OCI-LY7 (cell line): ENCODE data around the gene DESI1. TPM values are rescaled to one million over a fixed set of nuclear protein-coding genes. Genes with fewer than 3 reads are reported as not detected.

ENCODE experiments used
- BruUV-seq: library from RNA; stranded (reverse); fragments of 400-500 nt; replicated peaks from 2 replicates; lab custom pipeline; 2021; lab: Mats Ljungman, UMichigan
- CTCF ChIA-PET: fragments of 300-600 bp; sonication (Branson Sonifier 250); formaldehyde crosslinking; loops from one replicate; lab custom pipeline; 2022; ENCODE audit warnings: antibody characterized with exemption; ENCODE audit not compliant: unreplicated experiment; lab: Charles Lee
- POLR2A ChIA-PET: fragments of 300-600 bp; sonication (Branson Sonifier 250); formaldehyde crosslinking; loops from one replicate; lab custom pipeline; 2022; ENCODE audit warnings: antibody characterized with exemption; lab: Charles Lee
- DNase-seq: peaks from one replicate; pipeline ENCODE4 v3.0.0-alpha.2; 2015; ENCODE audit warnings: low spot score
- H2AFZ ChIP-seq: fragments of 200-600 bp; sonication (generic), shearing (Covaris generic); 2 replicates; pipeline ENCODE4 v1.6.1; 2014; ENCODE audit warnings: mild to moderate bottlenecking, antibody characterized with exemption, low read length, moderate library complexity
- H3K27ac ChIP-seq: fragments of 200-600 bp; sonication (generic); 2 replicates; pipeline ENCODE4 v1.5.1; 2014; ENCODE audit warnings: mixed run types, low read depth, mild to moderate bottlenecking, moderate library complexity, low read length, inconsistent platforms; ENCODE audit not compliant: poor library complexity, severe bottlenecking
- H3K36me3 ChIP-seq: fragments of 200-600 bp; sonication (generic); 2 replicates; pipeline ENCODE4 v1.6.1; 2014; ENCODE audit warnings: mild to moderate bottlenecking, antibody characterized with exemption, low read length, moderate library complexity, mixed read lengths; ENCODE audit not compliant: insufficient read depth
- H3K4me1 ChIP-seq: fragments of 200-600 bp; sonication (generic); 2 replicates; pipeline ENCODE4 v1.5.1; 2014; ENCODE audit warnings: mild to moderate bottlenecking, low read length; ENCODE audit not compliant: insufficient read depth, poor library complexity, severe bottlenecking
- H3K4me2 ChIP-seq: fragments of 200-600 bp; sonication (generic); 2 replicates; pipeline ENCODE4 v1.6.1; 2014; ENCODE audit warnings: mild to moderate bottlenecking, low read length
- H3K4me3 ChIP-seq: fragments of 200-600 bp; sonication (generic); 2 replicates; pipeline ENCODE4 v1.5.1; 2014; ENCODE audit warnings: mild to moderate bottlenecking, low read depth, low read length; ENCODE audit not compliant: poor library complexity, severe bottlenecking
- H3K79me2 ChIP-seq: fragments of 200-600 bp; sonication (generic); 2 replicates; pipeline ENCODE4 v1.6.1; 2016; ENCODE audit warnings: low read depth, mild to moderate bottlenecking, low read length, moderate library complexity, mixed read lengths; ENCODE audit not compliant: insufficient read depth
- H3K9me2 ChIP-seq: fragments of 200-600 bp; sonication (generic); 2 replicates; pipeline ENCODE4 v1.6.1; 2016; ENCODE audit warnings: mild to moderate bottlenecking, low read length, mixed read lengths; ENCODE audit not compliant: insufficient read depth
- H3K9me3 ChIP-seq: fragments of 200-600 bp; sonication (generic); 2 replicates; pipeline ENCODE4 v1.6.1; 2014; ENCODE audit warnings: mild to moderate bottlenecking, mixed run types, low read length, mixed read lengths
- H4K20me1 ChIP-seq: fragments of 200-600 bp; sonication (generic); 2 replicates; pipeline ENCODE4 v1.6.1; 2014; ENCODE audit warnings: mild to moderate bottlenecking, antibody characterized with exemption, low read length, moderate library complexity, mixed read lengths; ENCODE audit not compliant: insufficient read depth
- CTCF ChIP-seq: fragments of 200-600 bp; sonication (generic); conservative IDR thresholded peaks from 2 replicates; pipeline ENCODE4 v1.5.1; 2014; ENCODE audit warnings: mild to moderate bottlenecking, antibody characterized with exemption, low read length, moderate library complexity, mixed read lengths
- EZH2phosphoT487 ChIP-seq: fragments of 200-600 bp; sonication (generic); IDR thresholded peaks from 2 replicates; pipeline ENCODE4 v1.6.1; 2018; ENCODE audit warnings: low read depth, borderline replicate concordance, mild to moderate bottlenecking, mixed run types, antibody characterized with exemption, low read length, moderate library complexity, mixed read lengths
- intact Hi-C: fragments of 100-400 bp; cut with micrococcal nuclease; formaldehyde crosslinking; loops from one replicate; pipeline ENCODE4 v1.10.0; 2022; ENCODE audit not compliant: unreplicated experiment
- total RNA-seq, 2 experiments: library from RNA; depleted of rRNA in 1 of 2; stranded (reverse); fragments of >200 nt in 1 of 2; shearing (Covaris generic) in 1 of 2; gene quantifications; 2 replicates each; pipeline ENCODE4 v1.2.3, GENCODE V29; 2014 to 2022

DESI1 gene
- total RNA-seq, 2 experiments from 2014 or later: 39.0 to 65.0 TPM

GRCh38 chr22:41563051-41563711 lies 57.7 kb downstream of the DESI1 start:
- TF ChIP-seq CTCF (no peak), EZH2phosphoT487 (no peak)
- ChIA-PET CTCF (no interaction called here), POLR2A (no interaction called here)
- no peaks in the 10 kb centered on the region for H3K9me3 ChIP-seq
- H2AFZ ChIP-seq: no peak overlapping the region
- no peak overlapping the region for H3K4me2 ChIP-seq
- no peaks in the 10 kb centered on the region for H3K36me3 ChIP-seq
- no peak overlapping the region for H3K4me3 ChIP-seq
- H3K9me2 ChIP-seq: no peaks in the 10 kb centered on the region
- no peak overlapping the region for H3K27ac ChIP-seq
- H4K20me1 ChIP-seq: no peaks in the 10 kb centered on the region
- H3K79me2 ChIP-seq: no peaks in the 10 kb centered on the region
- BruUV-seq: no TSS peak
- intact Hi-C loops: no loop called here
- no peak for DNase-seq
- H3K4me1 ChIP-seq: no peaks in the 10 kb centered on the region

GRCh38 chr22:41562461-41562860 lies 58.4 kb downstream of the DESI1 start:
- POLR2A ChIA-PET: interaction anchor here (0.7 kb wide), 1 partner anchor 86 kb away, joined by 4 read pairs; no protein-coding TSS in a partner anchor
- CTCF ChIA-PET: no interaction called here

More at GRCh38 chr22:41562461-41562860, 58.4 kb downstream of the DESI1 start:
- no peak overlapping the region for H3K27ac ChIP-seq
- H3K4me3 ChIP-seq: no peak overlapping the region
- intact Hi-C loops: no loop called here
- H2AFZ ChIP-seq: no peak overlapping the region
- H3K4me1 ChIP-seq: no peaks in the 10 kb centered on the region
- no peak overlapping the region for H3K4me2 ChIP-seq
- no peak for TF ChIP-seq EZH2phosphoT487
- no peak for TF ChIP-seq CTCF
- no peaks in the 10 kb centered on the region for H4K20me1 ChIP-seq
- BruUV-seq: no TSS peak
- no peaks in the 10 kb centered on the region for H3K9me2 ChIP-seq
- no peak for DNase-seq
- no peaks in the 10 kb centered on the region for H3K36me3 ChIP-seq
- no peaks in the 10 kb centered on the region for H3K9me3 ChIP-seq
- H3K79me2 ChIP-seq: no peaks in the 10 kb centered on the region
